GM08714 (cell line): ENCODE data around the gene CDPF1.

ENCODE experiments used
- H3K4me3 ChIP-seq: fragments of 200-500 bp; sonication (Bioruptor generic); 2 replicates; pipeline ENCODE4 v1.5.1; 2014; ENCODE audit warnings: mild to moderate bottlenecking, low read length, inconsistent platforms
- ZNF274 ChIP-seq: IDR thresholded peaks from 2 replicates; pipeline ENCODE4 v1.6.1; 2012; ENCODE audit warnings: mild to moderate bottlenecking, low read depth, low read length

The CDPF1 gene

DNA sequence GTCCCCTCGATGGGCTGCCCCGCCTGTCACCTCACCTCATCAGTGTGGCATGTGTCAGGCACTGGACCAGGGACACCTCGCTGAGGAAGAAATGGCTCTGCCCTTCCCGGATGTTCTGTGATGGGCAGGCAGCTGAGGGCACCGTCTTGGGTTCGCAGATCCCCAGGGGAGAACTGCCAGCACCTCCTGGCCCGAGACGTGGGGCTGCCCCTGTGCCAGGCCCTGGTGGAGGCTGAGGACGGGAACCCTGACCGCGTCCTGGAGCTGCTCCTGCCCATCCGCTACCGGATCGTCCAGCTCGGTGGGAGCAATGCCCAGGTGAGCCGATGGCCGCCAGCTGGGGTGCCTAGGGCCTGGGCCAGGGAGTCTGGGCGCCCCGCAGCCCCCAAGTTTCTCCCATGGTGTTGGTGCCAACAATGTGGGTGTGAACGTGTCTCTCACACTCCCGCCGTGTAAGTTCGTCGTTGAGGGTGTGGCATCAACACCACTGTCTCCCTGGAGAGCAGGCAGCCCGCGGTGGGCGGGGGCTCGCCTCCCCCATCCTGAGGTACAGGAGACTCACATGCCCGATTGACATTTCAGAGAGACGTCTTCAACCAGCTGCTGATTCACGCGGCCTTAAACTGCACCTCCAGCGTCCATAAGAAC, 39.3 kb upstream of the CDPF1 start:
- no peak overlapping the region for H3K4me3 ChIP-seq
- no peak for TF ChIP-seq ZNF274

DNA sequence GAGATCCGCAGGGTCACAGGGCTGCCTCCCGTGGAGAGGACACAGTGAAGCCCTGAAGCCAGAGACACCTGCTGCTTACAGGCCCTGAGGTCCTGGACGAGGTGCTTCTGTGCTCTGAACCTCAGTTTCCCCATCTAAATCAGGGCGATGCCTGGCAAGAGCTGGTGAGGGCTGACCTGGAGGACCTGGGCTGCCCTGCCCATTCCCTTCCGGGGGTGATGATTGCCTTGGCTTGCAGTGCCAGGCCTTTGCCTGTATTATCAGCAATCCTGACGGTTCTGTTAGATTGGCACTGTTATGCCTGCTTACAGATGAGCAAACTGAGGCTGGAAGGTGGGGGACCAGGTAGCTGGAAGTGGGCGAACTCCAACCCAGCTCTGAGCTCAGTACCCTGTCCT, 38.8 kb upstream of the CDPF1 start:
- H3K4me3 ChIP-seq, result peak overlapping the region; percentile 73; the same call in 1 of the 2 replicates
- TF ChIP-seq ZNF274, result no peak

DNA sequence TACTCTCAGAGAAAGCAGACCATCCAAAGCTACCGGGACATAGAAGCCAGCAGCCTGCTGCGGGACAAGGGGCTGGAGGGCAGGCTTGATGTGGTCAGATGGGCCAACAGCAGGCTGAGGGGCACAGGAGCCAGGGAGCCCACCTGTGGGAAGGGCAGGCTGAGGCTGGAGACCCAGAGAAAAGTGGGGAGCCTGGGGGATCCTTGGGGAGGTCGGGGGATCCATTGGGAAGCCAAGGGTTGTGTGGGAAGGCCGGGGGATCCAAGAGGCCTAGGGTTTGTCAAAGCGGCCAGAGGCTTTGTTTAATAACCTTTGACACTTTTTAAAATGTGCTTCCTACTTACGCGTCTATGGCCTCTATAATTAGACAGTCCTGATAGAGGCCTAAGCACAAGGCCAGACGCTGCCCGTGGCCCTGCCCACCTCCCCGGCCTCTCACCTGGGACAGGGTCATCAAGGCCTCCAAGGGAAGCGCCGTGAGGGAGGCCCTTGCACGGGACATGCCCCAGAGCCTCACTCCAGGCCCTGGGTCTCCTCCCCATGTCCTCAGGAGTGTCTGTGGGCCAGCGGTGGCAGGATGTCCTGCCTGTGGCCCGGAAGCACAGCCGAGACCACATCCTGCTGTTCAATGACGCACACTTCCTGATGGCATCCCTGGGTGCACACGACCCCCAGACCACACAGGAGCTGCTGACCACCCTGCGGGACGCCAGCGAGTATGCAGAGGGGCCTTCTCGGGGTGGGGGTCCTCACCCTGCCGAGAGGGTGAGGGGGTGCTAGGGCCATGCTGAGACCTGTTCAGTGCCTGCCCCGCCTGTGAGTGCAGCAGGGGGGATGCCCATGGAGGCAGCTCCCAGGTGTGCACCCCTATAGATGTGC, 38.0 kb upstream of the CDPF1 start:
- TF ChIP-seq ZNF274, result no peak
- H3K4me3 ChIP-seq, result peak overlapping the region; percentile 73

DNA sequence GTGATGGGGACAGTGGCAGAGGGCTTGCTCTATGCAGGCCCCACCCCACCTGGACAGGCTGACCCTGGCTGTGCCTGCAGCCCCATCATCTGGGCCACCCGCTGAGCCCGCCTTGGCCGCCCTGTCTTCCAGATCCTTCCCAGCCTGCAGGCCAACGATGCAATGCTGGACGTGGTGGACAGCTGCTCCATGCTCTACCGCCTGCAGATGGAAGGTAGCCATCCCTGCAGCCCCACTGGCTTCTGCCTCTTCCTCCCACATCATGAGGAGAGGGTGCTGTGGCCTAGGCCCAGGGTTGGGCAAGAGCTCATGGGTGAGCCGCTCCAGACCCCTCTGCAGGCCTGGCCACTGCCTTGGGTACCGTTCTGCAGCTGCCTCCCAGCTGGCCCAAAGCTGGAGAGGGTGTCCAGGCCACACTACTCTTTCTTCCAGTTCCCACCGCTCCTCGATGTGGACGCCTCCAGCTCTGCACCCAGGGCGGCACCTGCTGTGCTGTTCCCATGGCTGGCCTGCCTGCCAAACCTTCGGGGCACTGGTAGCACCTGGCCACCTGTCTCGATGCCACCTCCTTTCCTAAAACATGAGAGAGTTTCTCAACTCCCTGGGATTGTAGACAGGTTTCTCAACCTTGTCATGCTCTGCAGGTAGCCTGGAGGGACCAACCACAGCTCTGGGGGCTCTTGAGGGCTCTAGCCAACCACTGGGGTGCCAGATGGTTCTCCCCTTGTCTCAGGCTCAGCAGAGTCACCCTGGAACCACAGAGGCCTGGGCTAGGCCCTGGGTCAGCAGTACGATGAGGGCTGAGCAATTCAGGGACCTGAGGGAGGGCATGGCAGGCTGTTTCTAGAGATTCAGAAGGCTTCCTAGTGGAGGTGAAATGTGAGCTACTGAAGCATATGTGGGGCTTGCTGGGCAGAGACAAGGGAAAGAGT, 37.1 kb upstream of the CDPF1 start:
- H3K4me3 ChIP-seq, result peak overlapping the region; percentile 73
- TF ChIP-seq ZNF274, result no peak

DNA sequence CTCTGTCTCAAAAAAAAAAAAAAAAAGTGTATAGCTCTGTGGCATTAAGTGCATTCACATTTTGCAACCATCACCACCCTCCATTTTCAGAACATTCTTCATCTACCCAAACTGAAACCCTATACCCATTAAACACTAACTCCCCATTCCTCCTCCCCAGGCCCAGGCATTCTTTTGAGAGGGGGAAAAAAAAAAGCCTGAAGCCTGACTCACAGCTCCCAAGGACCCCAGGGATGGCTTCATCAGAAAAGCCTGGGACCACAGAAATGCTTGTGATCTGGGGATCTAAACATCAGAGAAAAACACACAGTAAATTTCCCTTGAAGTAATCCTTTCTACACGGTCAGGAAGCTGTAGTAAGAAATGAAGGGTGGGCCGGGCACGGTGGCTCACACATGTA, 35.9 kb upstream of the CDPF1 start:
- no peak for TF ChIP-seq ZNF274

DNA sequence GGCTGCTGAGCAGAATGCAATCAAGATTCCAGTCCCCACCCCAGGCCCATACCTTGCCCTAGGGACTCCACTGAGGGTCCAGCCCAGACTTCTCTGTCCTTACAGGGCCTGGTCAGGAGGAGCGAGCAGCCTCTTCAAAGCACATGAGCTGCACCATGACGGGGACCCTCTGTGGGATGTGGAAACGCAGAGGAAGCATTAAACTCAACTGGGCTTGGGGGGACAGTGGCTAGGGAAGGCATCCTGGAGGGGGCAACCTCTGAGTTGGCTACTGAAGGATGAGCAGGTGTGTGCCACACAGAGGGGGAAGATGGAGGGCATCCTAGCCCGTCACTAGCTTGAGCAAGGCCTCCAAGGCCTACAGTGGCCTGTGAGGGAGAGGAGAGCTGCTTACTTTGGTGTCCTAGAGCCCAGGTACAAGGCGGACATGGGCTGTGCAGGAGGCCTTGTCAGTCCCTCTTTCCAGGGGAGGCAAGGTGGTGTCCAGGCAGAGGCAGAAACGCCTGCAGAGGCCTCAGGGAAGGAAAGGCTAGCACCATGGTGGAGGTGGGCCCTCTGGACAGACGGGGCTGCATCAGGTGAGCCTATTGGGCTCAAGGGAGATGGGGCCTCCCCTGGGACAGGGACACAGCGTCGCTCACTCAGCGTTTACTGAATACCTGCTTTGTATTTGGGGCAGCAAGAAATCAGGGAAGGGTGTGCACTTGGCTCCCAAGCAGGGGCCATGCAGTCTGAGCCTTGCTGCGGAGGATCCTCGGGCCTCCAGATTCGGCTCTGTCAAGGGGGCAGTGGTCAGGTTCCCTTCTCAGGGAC, 32.0 kb upstream of the CDPF1 start:
- no peak overlapping the region for H3K4me3 ChIP-seq
- no peak for TF ChIP-seq ZNF274

More for the DNA sequence above, 35.9 kb upstream of the CDPF1 start:
- no peak overlapping the region for H3K4me3 ChIP-seq

DNA sequence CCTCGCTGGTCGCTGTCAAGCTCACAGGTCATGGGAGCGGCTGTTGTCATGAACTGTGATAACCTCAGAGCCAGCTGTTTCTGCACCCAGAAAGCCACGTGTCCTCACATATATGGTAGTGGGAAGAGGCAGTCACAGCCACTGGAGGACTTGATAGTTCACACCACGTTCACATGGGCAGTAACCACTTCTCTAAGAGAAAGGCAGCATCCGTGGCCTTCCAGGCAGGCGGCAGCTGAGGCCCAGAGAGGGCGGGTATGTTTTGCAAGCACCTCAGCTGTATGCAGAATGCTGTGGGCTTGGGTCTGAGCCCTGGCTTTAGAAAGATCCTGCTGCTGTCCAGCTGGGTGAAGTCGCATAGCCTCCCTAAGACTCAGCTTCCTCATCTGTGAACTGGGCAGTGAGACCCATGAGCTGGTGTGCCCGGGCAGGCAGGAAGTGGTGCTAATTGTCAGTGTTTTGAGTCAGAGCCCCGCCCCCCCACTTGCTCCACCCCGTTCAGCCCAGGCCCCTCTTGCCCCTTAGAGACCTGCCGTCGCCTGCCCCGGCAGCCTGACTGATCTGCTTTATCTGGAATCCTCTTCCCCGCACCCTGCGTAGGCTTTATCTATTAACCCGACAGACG, 31.0 kb upstream of the CDPF1 start:
- no peak for TF ChIP-seq ZNF274
- H3K4me3 ChIP-seq, result no peak overlapping the region

DNA sequence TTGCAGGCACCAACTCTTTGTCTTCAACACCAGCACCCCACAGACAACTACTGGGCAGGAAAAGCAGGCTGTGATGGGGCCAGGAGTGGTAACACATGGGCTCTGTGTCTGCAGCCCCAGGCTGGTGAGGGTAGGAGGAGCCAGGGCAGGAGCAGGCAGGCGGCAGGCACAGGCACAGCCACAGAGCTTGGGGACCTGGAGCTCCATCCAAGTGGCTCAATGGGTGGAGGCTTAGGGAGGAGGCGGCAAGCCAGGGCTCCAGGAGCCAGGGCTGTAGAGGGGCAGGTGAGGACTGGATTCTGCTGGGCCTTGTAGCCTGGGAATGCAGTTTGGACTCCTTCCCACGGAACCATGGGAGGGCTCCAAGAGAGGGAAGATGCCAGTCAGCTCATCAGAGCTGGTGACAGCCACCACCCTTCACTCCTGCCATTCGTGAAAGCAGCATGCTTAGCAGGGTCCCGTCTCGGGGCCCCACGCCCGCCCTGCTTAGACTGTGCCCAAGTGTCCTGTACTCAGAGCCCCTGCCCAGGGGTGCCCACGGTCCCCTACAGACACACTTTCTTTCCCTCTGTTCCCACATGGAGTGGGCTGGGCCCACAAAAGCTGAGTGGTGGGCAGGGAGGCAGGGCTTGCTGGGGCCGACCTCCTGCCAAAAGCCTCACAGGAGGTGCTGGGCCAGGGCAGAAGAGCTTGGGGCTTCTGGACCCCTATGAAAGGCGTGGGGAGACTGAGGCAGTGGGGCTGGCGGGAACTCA, 30.1 kb upstream of the CDPF1 start:
- TF ChIP-seq ZNF274, result no peak
- no peak overlapping the region for H3K4me3 ChIP-seq

DNA sequence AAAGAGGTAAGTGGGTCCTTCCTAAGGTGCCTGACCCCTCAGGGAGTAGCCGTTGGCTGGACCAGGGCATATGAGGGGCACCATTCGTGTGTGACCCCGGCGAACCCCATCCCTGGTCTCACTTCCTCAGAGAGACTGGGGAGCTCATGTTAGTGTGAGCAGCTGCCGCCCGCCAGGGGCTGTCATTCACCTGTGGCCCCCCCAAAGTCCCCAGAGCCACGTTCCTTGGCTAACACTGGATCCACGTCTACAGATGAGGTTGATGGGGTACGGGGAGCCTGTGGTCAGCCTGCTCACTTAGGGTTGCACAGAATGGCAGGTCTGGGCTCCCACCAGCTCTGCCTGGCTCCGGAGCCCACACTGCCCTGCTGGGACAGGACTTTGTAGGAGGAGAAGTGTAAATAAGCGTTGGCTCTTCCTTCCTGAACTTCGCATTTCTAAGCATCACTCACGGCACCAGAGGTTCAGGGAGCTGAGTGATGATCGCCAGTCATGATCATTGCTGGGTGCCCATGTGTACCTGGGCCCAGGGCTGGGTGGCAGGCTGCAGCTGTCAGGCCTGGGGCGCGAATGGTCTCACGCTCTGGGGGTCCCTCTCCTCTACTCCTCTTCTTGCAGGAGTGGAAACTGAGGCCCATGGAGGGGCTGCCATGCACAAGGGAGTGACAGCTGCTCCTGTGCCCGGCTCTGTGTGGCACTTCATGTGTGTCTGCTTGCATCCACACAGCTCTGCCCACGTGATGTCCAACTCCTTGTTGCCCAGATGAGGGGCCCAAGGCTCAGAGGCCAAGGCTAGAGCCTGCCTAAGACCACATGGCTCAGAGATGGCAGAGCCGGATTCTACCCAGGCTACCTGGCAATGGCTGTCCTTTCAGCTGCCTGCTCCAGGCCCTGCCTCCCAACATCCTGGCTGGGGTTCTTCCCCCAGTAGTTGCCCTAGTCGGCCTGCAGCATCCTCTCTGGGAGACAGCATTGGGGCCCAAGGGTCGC, 28.9 kb upstream of the CDPF1 start:
- TF ChIP-seq ZNF274, result no peak
- H3K4me3 ChIP-seq, result no peak overlapping the region

DNA sequence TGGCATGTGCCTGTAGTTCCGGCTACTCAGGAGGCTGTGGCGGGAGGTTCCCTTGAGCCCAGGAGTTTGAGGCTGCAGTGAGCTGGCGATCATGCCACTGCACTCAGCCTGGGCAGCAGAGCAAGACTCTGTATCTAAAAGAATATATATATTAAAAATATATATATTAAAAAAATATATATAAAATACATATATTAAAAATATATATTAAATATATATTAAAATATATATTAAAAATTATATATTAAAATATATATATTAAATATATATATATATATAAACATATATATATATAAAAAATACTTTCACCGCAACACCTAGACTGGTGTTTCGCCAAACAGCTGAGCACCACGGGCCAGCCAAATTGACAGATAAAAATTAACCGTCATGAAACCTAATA, 26.5 kb upstream of the CDPF1 start:
- H3K4me3 ChIP-seq, result no peak overlapping the region
- TF ChIP-seq ZNF274, result no peak

DNA sequence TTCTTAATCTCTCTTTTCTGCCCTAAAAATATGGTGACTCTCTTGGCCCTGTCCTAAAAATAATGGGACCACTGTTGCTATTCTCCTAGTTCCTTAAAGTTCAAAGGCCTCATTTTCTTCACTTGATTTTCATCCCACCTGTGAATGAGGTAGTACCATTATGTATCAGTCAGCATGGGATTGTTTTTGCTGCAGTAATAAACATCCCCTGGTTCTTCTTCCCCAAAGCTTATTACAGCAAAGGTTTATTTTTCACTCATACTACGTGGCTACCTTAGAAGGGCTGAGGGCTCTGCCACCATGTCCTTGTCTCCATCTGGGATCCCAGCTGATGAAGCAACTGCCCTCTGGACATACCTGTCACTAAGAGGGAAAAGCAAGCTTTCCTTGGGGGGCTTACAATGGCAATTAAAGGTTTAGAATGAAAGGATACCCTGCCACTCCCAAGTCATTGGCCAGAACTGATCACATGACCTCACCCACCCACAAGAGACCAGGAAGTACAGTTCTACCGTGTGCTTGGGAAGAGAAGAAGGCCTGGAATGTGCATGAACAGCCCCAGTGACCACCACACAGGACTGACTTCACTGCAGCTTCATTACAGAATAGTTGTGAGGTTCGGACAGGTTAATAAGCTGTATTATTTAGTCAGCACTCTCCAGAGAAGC, 25.5 kb upstream of the CDPF1 start:
- no peak for TF ChIP-seq ZNF274
- no peak overlapping the region for H3K4me3 ChIP-seq
